Esophagus (tissue), 2 donors: ENCODE results near the gene SERINC5. TPM values are rescaled to one million over a fixed set of nuclear protein-coding genes. Genes with fewer than 3 reads are reported as not detected.

ENCODE experiments used
- H3K27ac ChIP-seq, 2 donors: one replicate each; pipeline ENCODE4 v1.5.1; 2013; ENCODE audit warnings: low read depth in 2 of 2, mild to moderate bottlenecking in 2 of 2, inconsistent platforms in 1 of 2, low read length in 1 of 2, moderate library complexity in 1 of 2
- H3K27me3 ChIP-seq, 2 donors: one replicate each; pipeline ENCODE4 v1.6.1; 2013; ENCODE audit warnings: low read length in 2 of 2, control low read depth in 1 of 2, mild to moderate bottlenecking in 1 of 2; ENCODE audit not compliant: insufficient read depth in 2 of 2, control insufficient read depth in 1 of 2
- H3K36me3 ChIP-seq, 2 donors: one replicate each; pipeline ENCODE4 v1.6.1; 2013; ENCODE audit warnings: low read length in 1 of 2; ENCODE audit not compliant: control insufficient read depth in 2 of 2, insufficient read depth in 2 of 2
- H3K4me1 ChIP-seq, 2 donors: one replicate each; pipeline ENCODE4 v1.6.1; 2013; ENCODE audit warnings: low read length in 1 of 2; ENCODE audit not compliant: control insufficient read depth in 2 of 2, insufficient read depth in 2 of 2
- H3K4me3 ChIP-seq, 2 donors: one replicate each; pipeline ENCODE4 v1.5.1; 2013; ENCODE audit warnings: low read length in 2 of 2, mild to moderate bottlenecking in 2 of 2, low read depth in 1 of 2, moderate library complexity in 1 of 2
- H3K9me3 ChIP-seq, 2 donors: one replicate each; pipeline ENCODE4 v1.6.1; 2013; ENCODE audit warnings: mild to moderate bottlenecking in 2 of 2, low read depth in 1 of 2, low read length in 1 of 2, moderate library complexity in 1 of 2; ENCODE audit not compliant: control insufficient read depth in 2 of 2, insufficient read depth in 1 of 2
- whole genome bisulfite sequencing, 2 donors: extraction: QIAGEN DNeasy Blood & Tissue Kit; methylation state at CpG; one replicate each; pipeline ENCODE4 v1.1.7; 2013; 5-methylcytosine and 5-hydroxymethylcytosine counted together
- polyA plus RNA-seq, 2 donors: library from polyadenylated mRNA; stranded (reverse); fragments of 200-250 nt; gene quantifications; one replicate each; pipeline ENCODE4 v1.2.3, GENCODE V29; 2013
- donor health status: healthy with polysubstance abuse.
- donor health status: Bipolar disorder and iron deficiency.

Gene SERINC5
- polyA plus RNA-seq, 2 donors, result 10.8 to 11.7 TPM

DNA sequence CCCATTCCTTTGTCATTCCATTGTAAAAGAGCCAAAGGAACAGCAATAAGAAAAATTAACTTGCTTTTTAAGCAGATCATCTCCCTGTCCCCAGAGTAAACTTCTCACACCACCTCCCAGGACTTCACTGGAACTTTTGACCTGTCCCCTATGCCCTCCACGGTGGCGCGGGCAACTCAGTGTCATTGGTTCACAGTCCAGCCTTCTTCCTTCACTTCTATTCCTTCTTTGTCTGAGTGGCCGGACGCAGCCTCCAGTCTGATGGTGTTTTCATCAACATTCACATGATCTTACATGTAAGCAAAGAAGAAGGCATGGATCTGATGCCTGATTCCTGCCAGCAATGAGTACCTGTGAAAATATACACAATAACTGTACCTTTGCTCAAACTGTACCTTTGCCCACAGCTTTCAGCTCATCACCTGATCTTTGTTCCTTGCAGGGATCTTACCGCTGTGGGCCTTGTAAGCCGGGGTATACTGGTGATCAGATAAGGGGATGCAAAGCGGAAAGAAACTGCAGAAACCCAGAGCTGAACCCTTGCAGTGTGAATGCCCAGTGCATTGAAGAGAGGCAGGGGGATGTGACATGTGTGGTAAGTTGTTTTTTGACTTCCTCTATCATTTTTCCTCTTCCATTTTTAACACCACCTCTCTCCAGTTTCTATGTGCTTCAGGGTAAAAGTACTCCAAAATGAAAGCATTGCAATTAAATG, 188.2 kb downstream of the SERINC5 start:
- 94% methylated on average over 8 of the region's 8 CpGs for WGBS, 2 donors
- H3K4me3 ChIP-seq, result no peak overlapping the region
- no peak overlapping the region for H3K27ac ChIP-seq
- no peaks in the 10 kb centered on the region for H3K9me3 ChIP-seq
- no peaks in the 10 kb centered on the region for H3K4me1 ChIP-seq
- no peaks in the 10 kb centered on the region for H3K36me3 ChIP-seq
- no peaks in the 10 kb centered on the region for H3K27me3 ChIP-seq

DNA sequence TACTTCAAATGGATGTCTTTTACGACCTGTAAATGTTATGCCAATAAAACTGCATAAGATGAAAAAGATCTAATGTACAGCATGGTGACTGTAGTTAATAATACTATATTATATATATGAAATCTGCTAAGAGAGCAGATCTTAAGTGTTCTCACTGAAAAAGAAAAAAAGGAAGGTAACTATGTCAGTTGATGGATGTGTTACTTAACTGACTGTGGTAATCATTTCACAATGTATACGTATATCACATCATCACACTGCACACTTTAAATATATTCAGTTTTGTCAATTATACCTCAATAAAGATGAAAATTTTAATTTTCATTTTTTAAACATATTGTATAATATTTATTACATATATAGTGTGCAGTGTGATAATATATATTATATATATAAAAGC, 188.8 kb downstream of the SERINC5 start:
- no peaks in the 10 kb centered on the region for H3K4me1 ChIP-seq
- no peaks in the 10 kb centered on the region for H3K36me3 ChIP-seq
- no peak overlapping the region for H3K27ac ChIP-seq
- WGBS, 2 donors, result 85 to 90% methylated on average over 2 of the region's 2 CpGs
- H3K27me3 ChIP-seq, result no peaks in the 10 kb centered on the region
- no peaks in the 10 kb centered on the region for H3K9me3 ChIP-seq
- no peak overlapping the region for H3K4me3 ChIP-seq

DNA sequence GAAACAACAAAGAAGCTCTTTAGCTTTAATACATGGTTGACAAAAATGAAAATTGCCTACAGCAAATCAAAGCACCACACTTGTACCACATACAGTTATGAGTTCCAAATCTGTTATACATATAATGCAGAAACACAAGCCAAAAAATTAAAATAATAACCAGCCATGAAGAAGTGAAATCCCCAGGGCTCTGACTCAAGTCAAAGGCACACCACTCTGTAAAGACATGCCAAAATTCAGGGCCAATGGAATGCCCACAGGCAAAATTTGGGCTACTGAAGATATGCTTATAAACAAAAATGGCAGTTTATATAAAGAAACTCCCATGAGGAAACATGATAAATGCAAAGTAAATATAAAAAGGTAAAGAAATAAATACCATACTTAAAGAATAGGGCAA, 191.7 kb downstream of the SERINC5 start:
- Histone ChIP-seq H3K9me3 (no peaks in the 10 kb centered on the region), H3K27me3 (no peaks in the 10 kb centered on the region), H3K27ac (no peak overlapping the region), H3K4me1 (no peaks in the 10 kb centered on the region), H3K36me3 (no peaks in the 10 kb centered on the region), H3K4me3 (no peak overlapping the region)

Other genes starting within 250 kb of the SERINC5 start
- gene THBS4, start 220.7 kb downstream of the SERINC5 start, polyA plus RNA-seq, result 1 to 10 TPM in 1 of 2 donors, under 1 TPM in 1; 0.71 to 1.0 TPM
- gene SPZ1, start 64.0 kb upstream of the SERINC5 start, polyA plus RNA-seq, result not detected
- gene ZFYVE16, start 152.0 kb upstream of the SERINC5 start, polyA plus RNA-seq, result 10 to 100 TPM in 1 of 2 donors, 1 to 10 TPM in 1; 6.9 to 11.9 TPM
- under 1 TPM; 0.67 to 0.83 TPM for gene FAM151B, start 232.1 kb upstream of the SERINC5 start, polyA plus RNA-seq